ENCODE measurements around the gene MBNL3.

Gene MBNL3, protein sequence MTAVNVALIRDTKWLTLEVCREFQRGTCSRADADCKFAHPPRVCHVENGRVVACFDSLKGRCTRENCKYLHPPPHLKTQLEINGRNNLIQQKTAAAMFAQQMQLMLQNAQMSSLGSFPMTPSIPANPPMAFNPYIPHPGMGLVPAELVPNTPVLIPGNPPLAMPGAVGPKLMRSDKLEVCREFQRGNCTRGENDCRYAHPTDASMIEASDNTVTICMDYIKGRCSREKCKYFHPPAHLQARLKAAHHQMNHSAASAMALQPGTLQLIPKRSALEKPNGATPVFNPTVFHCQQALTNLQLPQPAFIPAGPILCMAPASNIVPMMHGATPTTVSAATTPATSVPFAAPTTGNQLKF

GRCh38 chrX:132488819-132489577 lies at the start of gene MBNL3:
Gene MBNL3, minus strand, starts transcription at chrX:132489038. Its CDS starts 49,427 bp downstream, at chrX:132439611.
- peak; percentile 15 for DNase-seq (ENCODE audit: insufficient read length, low spot score)

DNA sequence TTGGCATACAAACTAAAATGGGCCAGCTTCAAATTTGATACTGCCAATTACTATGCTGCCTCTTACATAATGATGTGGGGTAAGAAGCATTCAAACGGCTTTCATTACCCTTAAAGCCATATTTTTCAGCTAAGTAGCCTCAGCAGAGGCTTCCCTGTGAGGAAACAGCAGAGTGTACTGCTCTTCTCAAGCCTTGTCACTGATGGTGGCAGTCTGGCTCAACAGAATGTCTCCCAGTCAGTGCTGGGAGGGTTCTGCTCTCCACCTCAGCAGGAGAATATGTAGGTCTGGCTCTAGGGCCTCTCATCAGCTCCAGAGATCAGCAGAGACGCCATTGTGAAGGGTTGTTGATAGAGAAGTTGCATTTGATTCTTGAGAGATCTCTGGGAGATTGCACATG lies 44.6 kb upstream of the MBNL3 start:
- no peak for DNase-seq (ENCODE audit: insufficient read length, low spot score)
- FAIRE-seq, result no peak

More at GRCh38 chrX:132488819-132489577, at the start of gene MBNL3:
- peak; percentile 96 for FAIRE-seq

GRCh38 chrX:132532913-132533312 lies 44.1 kb upstream of the MBNL3 start:
- DNase-seq (ENCODE audit: insufficient read length, low spot score), result no peak
- no peak for FAIRE-seq

- no peak for FAIRE-seq
- no peak for DNase-seq (ENCODE audit: insufficient read length, low spot score)
Measured at GRCh38 chrX:132532097-132532496, 43.3 kb upstream of the MBNL3 start.

DNA sequence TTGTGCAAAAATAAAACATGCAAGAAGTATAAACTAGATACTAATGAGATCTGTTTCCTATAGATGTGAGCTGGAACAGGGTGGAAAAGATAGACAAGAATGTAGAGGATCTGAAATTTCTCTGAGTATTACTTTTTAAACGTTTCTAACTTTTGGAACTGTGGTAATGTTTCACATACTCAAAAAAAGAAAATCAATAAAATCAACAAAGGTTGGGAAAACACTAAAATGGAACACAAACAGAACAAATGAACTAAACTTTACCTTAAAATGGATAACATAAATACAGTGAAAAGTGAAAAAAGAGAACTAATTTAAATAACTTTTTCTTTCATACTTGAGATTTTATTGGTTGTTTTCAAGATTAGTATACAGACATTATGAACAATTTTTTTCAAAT lies 32.0 kb upstream of the MBNL3 start:
- FAIRE-seq, result no peak
- DNase-seq (ENCODE audit: insufficient read length, low spot score), result no peak

DNA sequence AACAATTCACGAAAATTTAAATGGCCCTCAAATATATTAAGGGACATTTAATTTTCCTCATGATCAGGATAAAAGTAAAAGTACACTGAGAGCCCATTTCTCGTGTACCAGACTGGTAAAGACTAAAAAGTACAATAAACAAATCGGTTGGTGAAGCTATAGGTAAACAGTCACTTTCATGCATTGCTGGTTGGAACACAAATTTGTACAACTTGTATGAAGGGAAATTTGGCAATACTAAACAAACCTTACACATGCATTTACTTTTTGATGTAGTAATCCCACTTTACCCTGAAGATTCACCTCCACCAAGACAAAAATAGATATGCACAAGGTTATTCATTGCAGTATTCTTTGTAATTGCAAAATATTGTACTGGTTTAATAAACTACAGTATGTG lies 31.4 kb upstream of the MBNL3 start:
- FAIRE-seq, result no peak
- DNase-seq (ENCODE audit: insufficient read length, low spot score), result no peak

- no peak for DNase-seq (ENCODE audit: insufficient read length, low spot score)
Measured at GRCh38 chrX:132518401-132518800, 29.6 kb upstream of the MBNL3 start.

DNA sequence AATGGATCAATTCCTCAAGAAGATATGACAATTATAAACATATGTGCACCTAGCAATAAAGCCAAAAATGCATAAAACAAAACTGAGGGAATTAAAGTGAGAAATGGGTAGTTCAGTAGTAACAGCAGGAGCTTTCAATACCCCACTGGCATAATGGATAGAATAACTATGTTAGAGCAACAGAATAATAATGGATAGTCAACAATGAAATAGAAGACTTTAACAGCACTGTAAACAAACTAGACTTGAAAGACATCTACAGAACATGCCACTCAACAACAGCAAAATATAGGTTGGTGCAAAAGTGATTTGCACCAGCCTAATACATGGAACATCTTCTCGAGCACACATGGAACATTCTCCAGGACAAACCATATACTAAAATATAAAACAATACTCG lies 20.0 kb upstream of the MBNL3 start:
- no peak for DNase-seq (ENCODE audit: insufficient read length, low spot score)
- no peak for FAIRE-seq

More at GRCh38 chrX:132518401-132518800, 29.6 kb upstream of the MBNL3 start:
- FAIRE-seq, result no peak

DNA sequence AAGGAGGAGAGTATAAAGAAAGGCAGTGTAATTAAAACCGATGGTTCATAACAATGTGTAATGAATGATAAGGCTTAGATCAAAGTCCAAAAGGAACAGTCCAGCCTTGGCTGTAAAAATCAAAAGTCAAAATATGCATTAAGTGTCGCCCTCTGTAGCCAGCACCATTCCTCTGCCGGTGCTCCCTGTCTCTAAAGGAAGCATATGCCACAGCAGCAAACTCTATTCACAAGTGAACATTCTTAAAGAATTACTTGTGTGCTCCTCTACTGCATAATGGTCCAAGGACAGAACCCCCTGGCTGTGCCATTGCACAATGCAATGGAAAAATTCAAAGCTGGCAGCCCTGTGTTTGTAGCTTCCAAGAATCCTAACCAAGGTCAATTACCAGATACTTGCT lies 16.3 kb upstream of the MBNL3 start:
- DNase-seq (ENCODE audit: insufficient read length, low spot score) (no peak), FAIRE-seq (peak; percentile 33)

GRCh38 chrX:132504417-132504816 lies 15.6 kb upstream of the MBNL3 start:
- DNase-seq (ENCODE audit: insufficient read length, low spot score), result no peak
- no peak for FAIRE-seq

GRCh38 chrX:132501606-132502005 lies 12.8 kb upstream of the MBNL3 start:
- FAIRE-seq (no peak), DNase-seq (ENCODE audit: insufficient read length, low spot score) (no peak)

- no peak for FAIRE-seq
- DNase-seq (ENCODE audit: insufficient read length, low spot score), result no peak
Measured at GRCh38 chrX:132497432-132497831, 8.6 kb upstream of the MBNL3 start.

DNA sequence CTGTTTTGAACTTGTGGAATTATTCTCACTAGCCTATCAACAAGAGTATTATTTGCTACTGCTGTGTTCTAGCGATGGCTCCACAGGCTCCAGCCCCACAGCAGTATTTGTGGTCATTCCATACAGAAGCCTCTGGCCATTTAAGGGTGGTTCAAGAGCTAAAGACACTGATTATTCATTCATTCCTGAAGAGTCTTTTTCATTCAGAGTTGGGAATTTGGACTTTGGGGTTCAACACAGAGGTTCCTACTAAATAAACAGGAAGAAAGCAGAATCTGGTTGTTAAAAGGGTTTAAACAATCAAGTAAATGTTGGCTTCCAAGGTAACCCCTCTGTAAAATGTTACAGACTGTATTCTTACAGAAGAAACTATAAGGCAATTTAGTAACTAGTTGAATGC lies 4.3 kb upstream of the MBNL3 start:
- FAIRE-seq (no peak), DNase-seq (ENCODE audit: insufficient read length, low spot score) (no peak)

- FAIRE-seq, result peak; percentile 76
- no peak for DNase-seq (ENCODE audit: insufficient read length, low spot score)
Measured at GRCh38 chrX:132491191-132491590, 2.4 kb upstream of the MBNL3 start.

GRCh38 chrX:132489578-132490419 lies 961 bp upstream of the MBNL3 start:
- FAIRE-seq, result peak; percentile 80
- DNase-seq (ENCODE audit: insufficient read length, low spot score), result no peak

- FAIRE-seq (peak; percentile 90), DNase-seq (ENCODE audit: insufficient read length, low spot score) (no peak)
Measured at GRCh38 chrX:132488180-132488705, 595 bp downstream of the MBNL3 start.

GRCh38 chrX:132486599-132487178 lies 2.1 kb downstream of the MBNL3 start:
- DNase-seq (ENCODE audit: insufficient read length, low spot score), result no peak
- no peak for FAIRE-seq

GRCh38 chrX:132483951-132484350 lies 4.9 kb downstream of the MBNL3 start:
- DNase-seq (ENCODE audit: insufficient read length, low spot score) (no peak), FAIRE-seq (no peak)

DNA sequence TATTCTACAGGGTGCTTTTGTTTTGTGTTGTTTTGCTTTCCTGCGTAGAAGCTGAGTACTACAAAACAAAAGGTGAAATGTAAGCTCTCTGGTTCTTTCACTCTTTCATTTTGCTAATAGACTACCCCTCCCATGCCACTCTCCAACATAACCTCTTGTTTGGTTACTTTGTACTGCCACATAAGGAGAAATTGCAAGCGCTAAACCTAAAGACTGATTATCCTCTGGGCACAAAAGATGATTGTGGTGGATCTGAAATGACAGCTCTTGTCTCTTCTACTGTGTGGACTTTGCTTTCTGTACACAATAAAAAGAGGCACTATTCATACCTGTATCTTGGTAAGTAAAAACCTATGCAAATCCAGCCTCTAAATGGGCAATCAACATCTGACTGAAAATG lies 5.3 kb downstream of the MBNL3 start:
- DNase-seq (ENCODE audit: insufficient read length, low spot score) (no peak), FAIRE-seq (peak; percentile 61)

DNA sequence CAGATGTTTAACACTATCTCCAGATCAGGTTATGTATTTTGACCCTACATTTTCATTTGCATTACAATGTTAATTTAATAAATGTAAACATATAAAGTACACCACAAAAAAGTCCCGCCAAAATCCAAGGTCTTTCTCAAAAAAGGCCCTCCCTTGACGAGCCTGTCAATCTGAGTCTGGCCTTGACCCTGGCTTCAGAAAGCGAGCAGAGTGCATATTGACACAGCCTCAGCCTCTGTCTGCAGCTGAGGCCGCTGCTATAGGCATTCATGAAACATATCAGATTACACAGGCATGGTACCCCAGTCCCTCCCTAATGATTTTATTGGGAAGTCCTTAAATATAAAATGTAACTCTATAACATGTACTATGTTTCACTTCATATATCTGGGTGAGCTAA lies 6.2 kb downstream of the MBNL3 start:
- FAIRE-seq (peak; percentile 23), DNase-seq (ENCODE audit: insufficient read length, low spot score) (no peak)

- no peak for DNase-seq (ENCODE audit: insufficient read length, low spot score)
- FAIRE-seq, result no peak
Measured at GRCh38 chrX:132481449-132481848, 7.4 kb downstream of the MBNL3 start.
